H1 (cell line): ENCODE data around the gene PIK3R5. TPM values are rescaled to one million over a fixed set of nuclear protein-coding genes. Genes with fewer than 3 reads are reported as not detected.

Source experiments
- CBX5 ChIP-seq: fragments of 300-800, 300-1000 bp; sonication (generic); IDR thresholded peaks from 2 replicates; pipeline ENCODE4 v1.7.1; 2016; ENCODE audit warnings: antibody characterized with exemption, low read length, low read depth
- CBX8 ChIP-seq: fragments of 300-800, 300-1000 bp; sonication (generic); IDR thresholded peaks from 2 replicates; pipeline ENCODE4 v1.7.1; 2016; ENCODE audit warnings: low read depth, low read length, borderline replicate concordance
- GABPA ChIP-seq: IDR thresholded peaks from 2 replicates; pipeline ENCODE4 v1.6.1; 2011; ENCODE audit warnings: mild to moderate bottlenecking, low read length, moderate library complexity, borderline replicate concordance; ENCODE audit not compliant: insufficient read depth
- GTF2F1 ChIP-seq: IDR thresholded peaks from 2 replicates; pipeline ENCODE4 v1.6.1; 2012; ENCODE audit warnings: low read depth, low read length, improper control_type of control experiment, borderline replicate concordance
- KDM4A ChIP-seq: IDR thresholded peaks from one replicate; pipeline ENCODE4 v1.7.1; 2012; ENCODE audit warnings: low read depth, mild to moderate bottlenecking, moderate library complexity, low read length, inconsistent platforms; ENCODE audit not compliant: severe bottlenecking
- NRF1 ChIP-seq: IDR thresholded peaks from 2 replicates; pipeline ENCODE4 v1.6.1; 2011; ENCODE audit warnings: mild to moderate bottlenecking, low read depth, low read length, improper control_type of control experiment
- PHF8 ChIP-seq: fragments of 200-600 bp; sonication (generic); conservative IDR thresholded peaks from 2 replicates; pipeline ENCODE4 v1.7.1; 2012; ENCODE audit warnings: low read depth, mild to moderate bottlenecking, inconsistent platforms, low read length, moderate library complexity
- RNF2 ChIP-seq: fragments of 200-900, 300-1000 bp; sonication (generic); IDR thresholded peaks from 2 replicates; pipeline ENCODE4 v1.7.1; 2016; ENCODE audit warnings: borderline replicate concordance, low read depth, mild to moderate bottlenecking, antibody characterized with exemption, low read length; ENCODE audit not compliant: poor library complexity, severe bottlenecking; ENCODE audit errors: missing control alignments
- TCF12 ChIP-seq: IDR thresholded peaks from 2 replicates; pipeline ENCODE4 v1.6.1; 2011; ENCODE audit warnings: low read depth, mild to moderate bottlenecking, low read length
- polyA plus RNA-seq, 7 experiments: library from polyadenylated mRNA; depleted of rRNA in 3 of 7; stranded (reverse) in 5 of 7; unstranded in 2 of 7; fragments of >200 nt in 5 of 7; fragments of 200-250 nt in 2 of 7; gene quantifications; 1 replicate in 5 of 7; 2 replicates in 1 of 7; 4 replicates in 1 of 7; pipeline versions ENCODE4 v1.2.1 to v1.2.3, GENCODE V29; 2011 to 2013; ENCODE audit warnings: missing spikeins in 2 of 7, mixed read lengths in 2 of 7
- total RNA-seq: library from RNA; stranded (reverse); fragmentation: NEBNext Ultra II Directional; extraction: Animal tissue kit (Norgen Biotek cat#: 25700); gene quantifications from 2 replicates; pipeline ENCODE4 v1.2.1, GENCODE V29; 2021

PIK3R5 gene
- total and polyA plus RNA-seq, 2 of the 8 experiments (the other 6 are each of a cell fraction or from before 2014, with no cell fraction given) = 2.7 to 4.3 TPM

DNA sequence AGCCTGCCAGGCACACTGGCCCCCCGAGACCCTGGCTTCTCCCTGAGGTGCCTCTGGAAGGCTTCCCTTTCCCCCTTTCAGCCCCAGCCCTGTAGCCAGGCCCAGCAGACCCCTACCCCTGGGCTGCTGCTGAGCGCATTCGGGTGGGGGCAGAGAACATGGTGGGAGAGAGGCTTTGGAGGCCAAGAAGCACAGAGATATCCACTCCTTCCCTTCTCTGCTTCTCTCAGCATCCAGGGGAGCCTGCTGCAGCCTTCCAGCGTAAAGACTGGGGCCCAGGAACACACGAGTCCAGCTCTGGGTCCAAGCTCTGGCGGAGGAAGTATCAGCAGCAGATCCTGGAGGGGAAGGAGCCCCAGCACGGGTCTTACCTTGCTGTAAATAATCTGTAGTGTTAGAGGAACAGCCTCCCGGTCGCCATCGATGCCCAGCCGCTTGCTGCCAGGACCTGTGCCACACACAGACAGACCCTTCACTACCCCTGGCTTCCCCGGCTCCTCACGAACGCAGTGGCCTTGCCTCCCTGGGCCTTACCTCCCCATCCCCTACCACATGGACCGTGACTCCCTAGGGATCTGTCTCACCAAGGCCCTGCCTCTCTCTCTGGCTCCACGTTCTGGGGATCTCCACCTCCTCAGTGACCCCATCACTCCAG is 81.0 kb downstream of the PIK3R5 start (continued):
- TF ChIP-seq TCF12 (no peak), PHF8 (no peak), GTF2F1 (no peak), GABPA (no peak), CBX8 (no peak), KDM4A (no peak), CBX5 (no peak), RNF2 (no peak), NRF1 (no peak)
- TF ChIP-seq, all 59 proteins: peak for 0
